ENCODE measurements around the gene TMPRSS11B.
"Not testable (repeated sequence)": the region's sequence is repeated elsewhere in the genome, so short reads cannot be mapped to it uniquely, and the experiment has no call there.

The TMPRSS11B gene, protein sequence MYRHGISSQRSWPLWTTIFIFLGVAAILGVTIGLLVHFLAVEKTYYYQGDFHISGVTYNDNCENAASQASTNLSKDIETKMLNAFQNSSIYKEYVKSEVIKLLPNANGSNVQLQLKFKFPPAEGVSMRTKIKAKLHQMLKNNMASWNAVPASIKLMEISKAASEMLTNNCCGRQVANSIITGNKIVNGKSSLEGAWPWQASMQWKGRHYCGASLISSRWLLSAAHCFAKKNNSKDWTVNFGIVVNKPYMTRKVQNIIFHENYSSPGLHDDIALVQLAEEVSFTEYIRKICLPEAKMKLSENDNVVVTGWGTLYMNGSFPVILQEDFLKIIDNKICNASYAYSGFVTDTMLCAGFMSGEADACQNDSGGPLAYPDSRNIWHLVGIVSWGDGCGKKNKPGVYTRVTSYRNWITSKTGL

DNA sequence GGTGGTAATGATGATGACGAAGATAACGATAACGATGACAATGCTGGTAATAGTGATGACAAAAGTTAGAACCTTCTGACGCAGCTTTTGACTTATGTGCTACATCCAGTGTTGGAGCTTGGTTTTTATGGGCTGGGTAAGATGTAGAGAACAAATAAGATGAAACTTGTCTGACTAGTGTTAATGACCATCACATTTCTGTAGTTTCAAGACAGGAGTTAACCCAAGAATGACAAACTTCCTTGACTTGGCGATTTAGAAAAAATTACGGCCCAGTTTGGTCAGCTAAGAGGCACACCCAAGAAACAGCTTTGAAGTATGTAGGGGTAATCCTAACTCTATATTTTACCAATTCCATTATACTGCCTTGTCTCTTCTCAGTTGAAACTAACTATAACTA, at the start of gene TMPRSS11B:
TSS of gene TMPRSS11B (minus strand) at position 101 of the 400 bp plus-strand sequence. CDS start 136 bp downstream, outside the sequence.
- DNase-seq, result no peak

DNA sequence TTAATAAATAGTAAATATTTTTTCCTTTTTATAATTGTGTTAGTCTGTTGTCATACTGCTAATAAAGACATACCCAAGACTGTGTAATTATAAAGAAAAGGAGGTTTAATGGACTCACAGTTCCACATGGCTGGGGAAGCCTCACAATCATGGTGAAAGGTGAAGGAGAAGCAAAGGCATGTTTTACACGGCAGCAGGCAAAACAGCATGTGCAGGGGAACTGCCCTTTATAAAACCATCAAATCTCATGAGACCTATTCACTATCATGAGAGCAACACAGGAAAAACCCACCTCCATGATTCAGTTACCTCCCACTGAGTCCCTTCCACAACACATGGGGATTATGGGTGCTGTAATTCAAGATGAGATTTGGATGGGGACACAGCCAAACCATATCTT, 45.8 kb upstream of the TMPRSS11B start:
- no peak for DNase-seq

DNA sequence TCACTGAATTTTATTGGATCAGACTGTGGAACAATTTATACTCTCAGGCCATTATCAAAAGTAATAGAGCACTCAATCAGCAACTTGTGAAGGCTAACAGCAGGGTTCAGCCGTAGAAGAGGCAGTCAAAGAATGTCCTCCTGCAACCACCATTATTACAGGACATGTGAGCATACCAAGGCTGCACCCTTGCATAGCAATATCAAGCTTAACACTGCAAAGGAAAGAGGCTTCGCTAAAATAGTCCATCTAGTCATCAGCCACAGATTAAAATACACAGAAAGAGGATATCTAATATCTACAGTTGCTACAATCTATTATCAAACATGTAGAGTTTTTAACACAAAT, 42.9 kb upstream of the TMPRSS11B start:
- no peak for DNase-seq

DNA sequence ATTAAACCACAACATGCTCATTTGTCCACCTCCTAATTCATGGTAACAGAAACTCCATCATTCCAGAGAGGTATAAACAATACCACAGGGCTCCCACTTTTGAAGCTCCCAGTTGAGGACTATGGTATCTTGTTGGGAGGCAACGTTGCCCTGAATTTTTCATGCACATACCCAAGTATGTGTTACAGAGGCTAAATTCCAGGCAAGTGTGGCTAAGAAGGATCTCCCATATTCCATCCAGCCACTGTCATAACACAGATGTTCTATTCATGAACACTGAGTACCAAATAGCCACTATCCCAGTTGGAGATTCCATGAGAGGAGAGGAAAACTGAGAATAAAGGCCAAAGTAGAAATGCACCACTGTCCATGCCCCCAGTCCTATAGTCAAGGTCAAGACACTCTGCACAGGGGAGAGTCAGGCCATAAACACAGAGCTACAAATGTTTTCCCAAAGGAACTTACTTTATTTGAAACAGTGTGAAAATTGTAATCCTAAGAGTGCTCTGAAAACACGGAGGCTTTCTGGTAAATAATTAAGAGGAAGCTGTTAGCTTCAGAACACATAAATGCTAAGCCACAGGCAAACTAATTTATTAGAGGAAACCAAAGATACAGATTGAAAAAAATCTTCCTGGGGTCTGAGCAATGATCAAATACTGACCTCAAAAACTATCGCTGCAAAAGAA, 42.4 kb upstream of the TMPRSS11B start:
- DNase-seq, result no peak

DNA sequence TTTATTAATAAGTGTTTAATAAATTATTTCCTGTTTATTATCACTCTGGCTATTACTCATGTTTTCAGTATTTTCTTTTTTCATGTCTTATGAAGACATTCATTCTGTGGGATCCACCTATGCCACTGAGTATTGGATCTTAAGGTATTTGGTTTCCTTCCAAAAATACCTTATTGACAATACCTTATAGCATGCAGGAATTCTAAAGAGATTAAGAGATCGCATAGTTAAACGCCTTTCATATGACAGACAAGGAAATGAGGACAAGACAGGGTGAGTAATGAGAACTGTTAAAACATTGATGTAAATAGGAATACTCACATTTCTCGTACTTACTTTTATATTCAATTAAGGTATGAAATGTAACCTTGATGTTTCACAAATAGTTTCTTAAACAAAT, 38.2 kb upstream of the TMPRSS11B start:
- no peak for DNase-seq

DNA sequence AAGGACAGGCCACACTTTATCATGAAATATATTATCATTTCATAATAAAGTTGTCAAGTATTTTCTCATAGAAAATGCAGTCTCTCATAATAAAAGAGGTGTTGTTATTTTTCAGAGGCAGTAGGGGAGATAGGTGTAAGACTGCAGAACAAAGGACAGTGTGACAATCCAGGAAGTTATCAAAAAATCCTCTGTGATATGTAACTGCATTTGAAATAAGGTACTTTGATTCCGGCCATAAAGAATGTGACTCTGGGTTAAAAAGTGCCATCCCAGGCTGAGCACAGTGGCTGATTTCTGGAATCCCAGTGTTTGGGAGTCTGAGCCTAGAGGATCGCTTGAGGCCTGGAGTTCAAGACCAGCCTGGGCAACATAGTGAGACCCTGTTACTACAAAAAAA, 37.6 kb upstream of the TMPRSS11B start:
- DNase-seq, result no peak

DNA sequence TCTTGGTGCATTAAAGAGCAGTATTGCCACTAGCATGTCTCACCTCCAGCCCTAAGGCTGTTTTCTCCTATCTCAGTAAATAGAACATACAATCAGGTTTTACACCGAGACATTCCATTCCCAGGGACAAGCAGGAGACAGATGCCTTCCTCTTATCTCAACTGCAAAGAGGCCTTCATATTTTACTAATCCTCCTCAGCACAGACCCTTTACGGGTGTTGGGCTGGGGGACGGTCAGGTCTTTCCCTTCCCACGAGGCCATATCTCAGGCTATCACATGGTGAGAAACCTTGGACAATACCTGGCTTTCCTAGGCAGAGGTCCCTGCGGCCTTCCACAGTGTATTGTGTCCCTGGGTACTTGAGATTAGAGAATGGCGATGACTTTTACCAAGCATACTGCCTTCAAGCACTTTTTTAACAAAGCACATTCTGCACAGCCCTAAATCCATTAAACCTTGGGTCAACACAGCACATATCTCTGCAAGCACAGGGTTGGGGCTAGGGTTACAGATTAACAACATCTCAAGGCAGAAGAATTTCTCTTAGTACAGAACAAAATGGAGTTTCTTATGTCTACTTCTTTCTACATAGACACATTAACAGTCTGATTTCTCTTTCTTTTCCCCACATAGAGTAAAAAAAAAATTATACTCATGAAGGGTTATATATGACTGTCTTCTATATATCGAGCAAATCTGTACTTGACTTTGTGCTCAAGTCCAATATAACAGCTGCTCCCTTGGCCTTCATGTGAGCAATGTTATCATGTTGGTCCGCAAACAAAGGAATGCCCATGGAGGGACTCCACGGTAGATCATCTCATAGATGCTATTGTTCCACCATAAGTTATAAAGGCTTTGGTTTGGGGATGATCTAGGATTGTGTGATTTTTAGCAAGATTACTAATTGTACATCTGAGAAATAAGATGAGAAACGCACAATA, 36.6 kb upstream of the TMPRSS11B start:
- not testable (repeated sequence) for DNase-seq

DNA sequence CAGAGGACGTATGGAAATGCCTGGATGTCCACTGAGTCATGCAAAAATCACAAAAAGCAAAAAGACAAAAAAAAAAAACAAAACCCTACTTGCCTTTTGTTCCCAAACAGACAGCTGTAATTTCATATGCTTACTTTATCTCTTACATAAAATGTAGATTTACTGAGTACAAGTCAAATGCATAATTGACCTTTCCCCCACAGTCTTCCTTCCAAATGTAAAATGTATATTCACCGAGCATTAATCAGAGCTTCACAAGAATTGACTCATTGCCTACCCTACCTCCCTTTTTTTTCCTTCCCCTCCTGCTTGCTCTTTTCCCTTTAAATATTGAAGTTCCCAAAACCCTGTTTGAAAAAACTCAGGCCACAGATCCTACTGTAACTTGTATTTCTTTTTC, 32.5 kb upstream of the TMPRSS11B start:
- no peak for DNase-seq

DNA sequence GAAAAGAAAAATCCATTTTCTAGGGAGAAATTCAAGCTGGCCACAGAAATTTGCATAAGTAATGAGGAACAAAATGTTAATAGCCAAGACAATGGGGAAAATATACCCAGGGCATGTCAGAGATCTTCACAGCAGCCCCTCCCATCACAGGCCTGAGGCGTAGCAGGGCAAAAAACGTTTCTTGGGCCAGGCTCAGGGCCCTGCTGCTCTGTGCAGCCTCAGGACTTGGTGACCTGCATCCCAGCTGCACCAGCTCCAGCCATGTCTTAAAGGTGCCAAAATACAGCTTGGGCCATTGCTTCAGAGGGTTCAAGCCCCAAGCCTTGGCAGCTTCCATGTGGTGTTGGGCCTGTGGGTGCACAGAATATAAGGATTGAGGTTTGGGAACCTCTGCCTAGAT, 32.1 kb upstream of the TMPRSS11B start:
- no peak for DNase-seq

DNA sequence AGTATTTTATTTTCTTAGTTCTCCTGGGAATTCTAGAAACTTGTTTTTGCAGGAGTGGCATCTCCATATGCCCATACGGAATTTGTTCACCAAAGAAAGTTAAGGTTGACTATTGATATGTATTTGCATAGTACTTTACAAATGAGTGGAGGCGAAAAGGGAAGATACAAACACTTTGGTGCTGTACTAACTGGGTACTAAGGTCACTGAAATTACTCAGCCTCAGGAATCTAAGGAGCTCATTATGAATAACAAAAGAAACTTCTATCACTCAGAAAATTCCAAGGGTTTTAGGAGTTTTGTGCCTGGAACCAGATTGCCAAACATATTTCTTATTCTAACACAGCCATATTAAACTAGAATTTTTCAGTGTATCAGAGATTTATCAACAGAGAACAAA, 27.4 kb upstream of the TMPRSS11B start:
- DNase-seq, result no peak

DNA sequence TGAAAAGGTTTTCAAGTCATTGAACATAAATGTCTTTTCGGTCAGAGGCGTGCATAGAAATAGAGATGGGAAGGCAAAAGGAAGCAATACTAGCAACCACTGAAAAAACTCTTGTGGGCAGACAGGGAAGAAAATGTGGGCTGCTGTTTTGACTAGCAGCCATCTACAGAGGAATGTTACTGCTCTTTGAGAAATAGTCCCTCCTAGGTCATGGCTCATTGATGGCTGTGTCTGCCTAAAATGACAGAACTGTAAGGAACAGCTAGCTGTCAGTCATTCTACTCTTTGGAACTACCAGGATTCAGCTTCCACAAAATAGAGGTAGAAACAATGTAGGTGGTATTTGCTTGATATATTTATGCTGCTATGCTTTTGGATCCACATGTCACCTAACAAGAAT, 26.9 kb upstream of the TMPRSS11B start:
- no peak for DNase-seq

DNA sequence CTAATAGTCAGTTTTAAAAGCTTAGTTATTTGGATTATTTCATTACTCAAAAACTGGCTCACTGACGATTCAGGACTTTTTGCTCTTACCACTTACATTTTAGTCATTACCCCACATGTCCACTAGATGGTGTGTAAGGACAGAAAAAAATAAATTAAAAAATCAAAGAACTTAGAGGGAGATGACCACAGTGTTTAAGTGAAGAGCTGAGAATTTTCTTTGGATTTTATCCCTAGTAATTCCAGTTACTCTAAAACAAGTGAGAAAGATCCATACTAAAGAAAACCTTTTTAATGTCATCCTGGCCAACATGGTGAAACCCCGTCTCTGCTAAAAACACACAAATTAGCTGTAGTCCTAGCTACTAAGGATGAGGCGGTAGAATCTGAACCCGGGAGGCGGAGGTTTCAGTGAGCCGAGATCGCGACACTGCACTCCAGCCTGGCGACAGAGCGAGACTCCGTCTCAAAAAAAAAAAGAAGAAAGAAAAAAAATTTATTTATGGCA, 26.4 kb upstream of the TMPRSS11B start:
- peak; percentile 58 for DNase-seq

DNA sequence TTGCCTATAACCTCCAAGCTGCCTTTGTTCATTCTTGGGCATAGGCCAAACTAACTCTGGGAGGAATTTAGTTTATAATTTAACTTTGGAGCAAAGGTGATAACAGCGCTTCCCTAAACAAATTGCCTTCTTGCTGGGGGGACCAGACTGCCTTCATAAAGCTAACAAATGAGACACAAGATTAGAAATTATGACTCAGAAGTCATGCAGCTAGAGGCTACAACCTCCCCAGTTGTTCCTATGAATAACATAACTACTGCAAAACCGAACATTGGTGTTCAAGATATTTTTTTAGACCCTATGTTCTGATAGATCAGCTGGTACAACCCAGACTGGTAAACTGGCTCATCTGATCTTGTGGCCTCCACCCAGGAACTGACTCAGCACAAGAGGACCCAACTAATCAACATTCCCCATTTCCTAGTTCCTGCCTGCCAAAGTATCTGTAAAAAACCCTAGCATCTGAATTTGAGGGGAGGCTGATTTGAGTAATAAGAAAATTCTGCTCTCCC, 22.0 kb upstream of the TMPRSS11B start:
- peak; percentile 42 for DNase-seq

DNA sequence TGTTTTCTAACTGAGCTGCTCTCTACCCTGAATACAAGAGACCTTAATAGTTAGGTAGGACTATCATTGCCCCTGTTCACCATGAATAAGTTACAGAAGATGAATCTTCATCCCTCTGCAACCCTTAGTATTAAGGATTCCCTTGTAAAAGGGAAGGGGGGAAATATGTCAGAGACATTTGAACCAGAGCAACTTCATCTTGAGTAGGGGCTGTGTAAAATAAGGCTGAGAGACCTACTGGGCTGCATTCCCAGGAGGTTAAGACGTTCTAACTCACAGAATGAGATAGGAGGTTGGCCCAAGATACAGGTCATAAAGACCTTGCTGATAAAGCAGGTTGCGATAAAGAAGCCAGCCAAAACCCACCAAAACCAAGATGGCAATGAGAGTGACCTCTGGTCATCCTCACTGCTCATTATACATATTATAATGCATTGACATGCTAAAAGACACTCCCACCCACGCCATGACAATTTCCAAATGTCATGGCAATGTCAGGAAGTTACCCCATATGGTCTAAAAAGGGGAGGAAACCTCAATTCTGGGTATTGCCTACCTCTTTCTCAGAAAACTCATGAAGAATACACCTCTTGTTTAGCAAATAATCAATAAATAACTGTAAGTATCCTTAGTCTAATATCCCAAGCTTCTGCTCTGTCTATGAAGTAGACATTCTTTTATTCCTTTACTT, 19.5 kb upstream of the TMPRSS11B start:
- no peak for DNase-seq

DNA sequence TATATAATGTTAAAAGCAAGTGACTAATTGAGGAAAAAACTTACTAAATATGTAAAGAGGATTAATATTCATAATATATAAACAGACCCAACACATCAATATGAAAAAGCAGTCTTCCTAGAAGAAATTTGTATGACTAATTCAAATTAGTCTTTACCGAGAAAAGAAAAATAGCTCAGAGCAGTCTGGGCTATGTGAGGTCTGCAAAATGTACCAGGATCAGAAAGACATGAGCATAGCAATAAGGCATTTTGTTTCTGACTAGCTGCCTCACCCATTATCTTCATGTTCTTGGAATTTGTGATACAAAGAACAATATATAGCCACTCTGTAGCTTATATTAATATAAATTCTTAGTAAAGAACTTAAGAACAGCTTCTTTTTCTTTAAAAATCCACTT, 13.7 kb upstream of the TMPRSS11B start:
- no peak for DNase-seq

DNA sequence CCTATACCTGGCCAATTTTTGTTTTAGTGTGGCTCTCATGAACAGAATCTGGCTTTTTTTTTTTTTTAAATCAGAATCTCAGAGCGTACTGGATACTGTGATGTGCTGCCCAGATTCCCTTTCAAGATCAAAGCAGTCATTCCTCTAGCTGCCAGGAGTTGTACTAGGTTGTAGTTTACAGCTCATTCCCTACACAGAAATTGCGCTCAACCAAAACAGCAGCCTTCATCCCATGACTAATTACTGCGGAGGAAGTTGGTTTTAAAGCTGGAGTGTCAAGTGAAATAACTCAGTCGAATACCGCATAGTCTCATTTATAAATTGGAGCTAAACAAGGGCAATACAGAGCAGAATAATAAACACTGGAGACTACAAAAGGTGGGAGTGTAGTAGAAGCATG, 12.2 kb upstream of the TMPRSS11B start:
- no peak for DNase-seq

DNA sequence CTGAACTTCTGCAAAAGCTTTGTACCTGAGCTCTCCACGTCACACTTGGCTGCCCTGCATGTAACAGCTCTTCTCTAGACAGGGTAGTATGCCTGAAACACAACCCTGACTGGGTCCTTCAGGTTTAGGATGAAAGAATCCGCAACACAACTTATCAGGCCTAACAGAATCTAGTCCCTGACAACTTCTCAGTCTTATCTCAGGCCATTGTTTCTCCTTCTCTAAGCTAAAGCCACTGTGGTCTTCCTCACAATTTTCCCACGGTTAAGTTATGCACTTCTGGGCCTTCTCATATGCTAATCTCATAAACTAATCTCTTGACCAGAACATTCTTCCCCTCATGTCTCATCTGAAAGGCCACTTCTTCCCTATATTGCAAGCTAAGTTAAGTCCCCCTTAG, 10.8 kb upstream of the TMPRSS11B start:
- DNase-seq, result no peak

DNA sequence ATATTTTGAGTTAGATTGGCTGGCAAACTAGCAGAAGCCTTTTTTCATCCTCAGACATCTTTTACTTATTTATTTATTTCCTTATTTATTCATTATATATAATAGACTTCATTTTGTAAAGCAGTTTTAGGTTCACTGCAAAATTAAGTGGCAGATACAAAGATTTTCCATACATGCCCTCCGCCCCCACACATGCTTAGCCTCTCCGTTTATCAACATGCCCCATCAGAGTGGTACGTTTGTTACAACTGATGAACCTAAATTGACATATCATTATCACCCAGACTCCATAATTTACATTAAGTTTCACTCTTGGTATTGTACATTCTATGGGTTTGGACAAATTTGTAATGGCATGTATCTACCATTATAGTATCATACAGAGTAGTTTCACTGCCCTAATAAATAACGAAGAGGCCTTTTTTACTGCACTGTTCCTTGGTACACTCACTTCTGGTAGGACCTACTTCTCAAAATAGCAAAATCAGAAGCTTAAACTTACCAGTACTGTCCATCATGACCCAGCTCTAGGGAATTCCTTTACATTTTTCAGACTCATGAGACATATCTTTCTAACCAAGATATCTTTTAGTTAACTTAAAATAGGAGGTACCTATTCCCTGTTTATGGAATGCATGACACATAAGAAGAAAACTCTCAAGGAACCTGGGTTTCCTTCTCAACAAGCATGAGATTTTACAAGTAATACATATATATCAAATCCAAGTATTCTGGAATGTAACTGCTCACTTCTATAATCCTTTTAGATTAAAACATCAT, 4.8 kb upstream of the TMPRSS11B start:
- no peak for DNase-seq

DNA sequence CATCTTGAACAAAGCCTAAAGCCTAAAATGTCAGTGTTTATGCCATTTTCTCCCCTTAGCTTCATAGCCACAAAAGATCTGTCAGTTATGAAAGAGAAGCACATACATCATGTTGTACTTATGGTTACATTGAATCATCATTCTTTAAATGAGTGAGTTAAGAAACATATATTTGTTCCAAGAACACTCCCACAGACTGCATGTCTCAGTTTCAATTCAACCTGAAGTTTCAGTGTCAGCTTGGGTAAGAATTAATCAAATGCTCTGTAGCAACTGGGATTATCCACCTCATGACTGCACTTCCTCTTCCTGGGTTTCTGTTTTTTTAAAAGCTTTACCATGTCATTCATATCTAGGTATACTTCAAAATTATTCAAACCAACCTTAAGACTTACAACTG, 3.9 kb upstream of the TMPRSS11B start:
- DNase-seq, result no peak

DNA sequence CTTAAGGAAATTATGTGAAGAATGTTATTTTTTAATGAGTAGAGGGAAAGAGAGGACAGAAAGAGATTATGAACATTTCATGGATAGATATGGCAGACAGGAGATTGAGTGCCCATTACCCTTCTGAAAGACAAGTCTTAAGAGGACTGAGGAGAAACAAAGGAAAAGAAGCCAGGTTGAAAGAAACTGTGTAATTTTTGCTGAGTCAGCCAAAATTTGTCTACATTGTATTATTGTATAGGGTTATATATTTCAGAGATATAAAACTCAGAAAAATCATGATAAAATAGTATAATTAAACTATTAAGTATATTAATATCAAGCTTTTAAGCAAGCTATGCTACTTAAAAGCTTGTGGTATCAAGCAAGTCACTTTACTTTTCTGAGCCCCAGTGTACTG, 4.9 kb downstream of the TMPRSS11B start:
- DNase-seq, result no peak

DNA sequence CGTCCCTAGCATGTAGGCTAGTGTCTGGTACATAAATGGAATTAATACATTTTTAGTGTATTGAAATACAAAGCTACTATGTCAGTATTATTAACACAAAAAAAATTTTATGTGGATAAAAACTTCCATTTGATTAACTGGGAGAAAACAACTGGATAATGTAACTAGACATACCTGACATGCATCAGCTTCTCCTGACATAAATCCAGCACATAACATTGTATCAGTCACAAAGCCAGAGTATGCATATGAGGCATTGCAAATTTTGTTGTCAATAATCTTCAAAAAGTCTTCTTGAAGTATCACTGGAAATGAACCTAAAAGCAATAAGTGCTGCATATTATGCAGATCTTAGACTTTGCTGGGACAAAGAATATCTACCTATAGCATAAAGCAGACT, 16.9 kb downstream of the TMPRSS11B start:
- DNase-seq, result no peak

DNA sequence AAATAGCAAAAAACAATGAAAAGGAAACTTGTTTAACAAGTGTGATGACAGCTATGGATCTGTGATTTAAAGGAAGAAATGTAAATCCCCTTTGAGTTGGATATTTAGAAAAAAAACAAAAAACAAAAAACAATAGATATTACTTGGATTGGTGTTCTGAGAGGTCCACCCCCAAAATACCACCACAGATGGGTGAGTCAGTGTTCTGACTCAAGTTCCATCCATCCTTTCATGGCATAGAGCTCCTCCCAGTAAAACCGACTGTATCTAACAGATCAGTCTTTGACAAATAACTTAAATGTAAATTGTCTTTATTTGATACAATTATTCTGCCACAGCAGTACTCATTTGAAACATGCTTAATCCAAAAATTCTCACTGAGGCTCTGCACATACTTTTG, 27.4 kb downstream of the TMPRSS11B start:
- no peak for DNase-seq

Data from hematopoietic multipotent progenitor cell treated with erythropoietin and hydrocortisone succinate and interleukin-3 and kit ligand, for 8 days (in vitro differentiated cells).